GM19328 (cell line): ENCODE data around the gene SERPINH1.
"Not testable (repeated sequence)": the region's sequence is repeated elsewhere in the genome, so short reads cannot be mapped to it uniquely, and the experiment has no call there.

Experiments used
- ATAC-seq: cut with Tn5 transposase; IDR thresholded peaks from one replicate; pipeline ENCODE4 v1.9.1; 2021; ENCODE audit warnings: mild to moderate bottlenecking, moderate library complexity; ENCODE audit not compliant: unreplicated experiment

SERPINH1 gene

DNA sequence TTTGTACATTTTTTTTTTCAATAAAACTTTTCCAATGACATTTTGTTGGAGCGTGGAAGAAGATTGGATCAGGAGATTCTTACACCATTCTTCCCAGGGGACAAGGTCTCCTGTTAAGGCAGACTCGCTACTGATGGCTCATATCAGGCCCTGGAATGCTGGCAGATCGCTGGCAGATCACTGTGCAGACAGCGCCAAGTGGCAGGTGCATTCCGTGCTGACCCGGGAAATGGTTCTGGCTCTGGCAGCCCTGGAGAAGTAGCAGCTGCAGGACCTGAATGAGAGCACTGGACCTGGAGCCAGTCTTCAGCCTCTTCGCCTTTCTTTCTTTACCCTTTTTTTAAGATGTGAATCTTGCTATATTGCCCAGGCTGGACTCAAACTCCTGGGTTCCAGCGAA is 10.7 kb downstream of the SERPINH1 start:
- no peak for ATAC-seq

DNA sequence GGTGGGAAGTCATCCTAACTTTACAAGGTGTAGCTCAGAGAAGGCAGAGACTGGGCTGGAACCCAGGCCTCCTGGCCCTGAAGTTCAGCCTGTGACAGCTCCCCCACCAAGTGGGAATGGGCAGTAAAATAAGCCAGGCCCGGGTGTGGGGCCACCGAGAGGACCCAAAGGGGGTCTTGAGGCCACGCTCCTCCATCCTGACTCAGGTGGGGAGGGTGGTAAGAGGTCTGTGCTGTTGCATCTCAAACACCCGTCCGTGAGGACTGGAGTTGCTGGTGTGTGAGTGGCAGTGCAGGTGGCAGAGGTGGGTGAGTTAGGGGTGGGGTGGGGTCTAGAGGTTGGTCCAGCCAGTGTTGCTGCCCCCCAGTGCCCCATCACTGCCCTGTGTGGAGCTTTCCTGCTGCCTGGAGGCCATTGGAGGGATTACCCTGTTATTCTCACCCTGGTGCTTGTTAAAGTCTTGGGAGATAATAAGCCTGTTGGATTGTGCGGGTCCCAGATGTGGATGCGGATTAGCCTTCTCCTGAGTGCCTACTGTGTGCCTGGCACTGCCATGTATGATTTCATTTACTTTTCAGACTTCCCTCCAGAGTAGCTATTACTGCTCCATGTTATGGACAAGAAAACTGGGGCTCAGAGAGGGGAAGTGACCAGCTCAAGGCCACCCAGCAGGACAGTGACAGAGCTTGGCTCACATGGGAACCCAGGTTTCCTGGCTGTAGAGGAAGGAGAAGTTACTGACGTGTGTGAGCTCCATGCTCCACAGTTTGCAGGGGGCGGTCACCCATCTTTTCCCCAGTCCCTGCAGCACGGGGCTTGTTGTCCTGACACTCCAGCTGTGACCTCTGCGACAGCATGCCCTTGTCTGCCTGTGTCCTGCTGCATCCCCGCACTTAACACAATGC is 12.9 kb downstream of the SERPINH1 start:
- no peak for ATAC-seq

DNA sequence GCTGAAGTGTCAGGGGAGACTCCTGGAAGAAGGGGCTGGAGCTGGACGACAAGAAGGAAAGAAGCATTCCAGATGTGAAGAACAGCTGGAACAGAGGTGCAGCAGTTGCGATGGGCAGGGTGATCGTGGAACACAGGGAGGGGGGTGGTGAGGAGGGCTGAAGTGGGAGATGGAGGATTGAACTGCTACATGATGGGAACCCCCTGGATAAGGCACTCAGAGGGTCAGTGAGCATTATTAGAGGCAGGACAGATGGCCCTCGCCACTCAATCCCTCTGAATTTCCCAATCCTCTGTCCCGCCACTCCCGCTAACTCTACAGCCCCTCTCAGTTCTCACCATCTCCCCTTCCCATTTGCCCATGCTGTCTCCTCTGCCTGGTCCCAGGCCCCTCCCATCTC is 14.0 kb downstream of the SERPINH1 start:
- ATAC-seq = no peak

DNA sequence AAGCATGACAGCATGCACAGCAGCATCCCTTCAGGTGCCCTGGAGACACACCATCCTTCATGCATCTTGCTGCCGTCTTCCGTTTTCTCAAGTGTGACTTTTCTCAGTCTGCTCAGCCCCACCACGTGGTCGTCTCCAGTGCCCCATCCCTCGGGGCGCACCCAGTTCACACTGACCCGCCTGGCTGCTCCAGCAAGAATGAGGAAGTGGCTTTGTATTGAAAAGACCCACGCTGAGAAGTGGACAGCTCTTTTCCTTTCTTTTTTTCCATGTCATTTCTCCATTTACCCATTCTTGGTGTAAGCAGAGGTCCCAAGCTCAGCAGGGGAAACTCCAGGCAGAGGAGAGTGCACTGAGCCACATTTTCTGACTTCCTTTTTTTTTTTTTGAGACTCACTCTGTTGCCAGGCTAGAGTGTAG is 14.5 kb downstream of the SERPINH1 start:
- ATAC-seq = no peak

DNA sequence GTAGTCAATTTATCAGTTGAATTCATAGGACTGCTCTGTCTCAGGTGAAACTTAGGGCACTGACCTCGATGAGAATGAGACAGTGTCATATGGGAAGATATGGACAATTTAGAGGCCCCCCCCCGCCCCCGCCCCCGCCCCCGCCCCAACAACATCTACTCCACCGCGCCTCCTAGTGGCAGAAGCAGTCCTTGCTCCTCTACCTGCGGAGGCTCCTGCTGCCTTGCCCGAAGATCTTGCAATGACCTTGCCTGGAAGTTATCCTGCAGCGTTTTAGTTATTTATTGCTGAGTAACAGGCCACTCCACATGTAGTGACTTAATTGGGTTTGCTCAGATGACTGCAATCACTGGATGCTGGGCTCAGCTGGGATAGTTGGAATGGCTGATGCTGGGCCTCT is 15.2 kb downstream of the SERPINH1 start:
- ATAC-seq = no peak

DNA sequence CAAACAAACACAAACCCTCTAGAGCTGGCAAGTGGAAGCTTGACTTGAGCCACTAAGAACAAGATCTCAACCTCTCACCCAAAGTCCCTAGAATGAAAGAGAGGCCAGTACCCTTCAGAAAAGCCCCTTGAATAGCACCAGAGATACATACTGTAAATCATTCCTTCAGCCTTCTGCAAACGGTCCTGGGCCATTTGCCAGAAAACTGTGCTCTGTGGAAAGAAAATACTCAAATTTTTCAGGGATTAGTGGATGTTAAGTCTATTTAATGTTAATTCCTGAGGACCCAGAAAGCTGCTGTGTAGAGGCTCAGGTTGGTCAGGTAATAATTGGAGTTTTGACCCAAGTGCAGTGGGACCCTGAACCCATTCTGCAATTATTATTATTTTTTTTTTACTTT is 16.9 kb downstream of the SERPINH1 start:
- ATAC-seq = no peak

DNA sequence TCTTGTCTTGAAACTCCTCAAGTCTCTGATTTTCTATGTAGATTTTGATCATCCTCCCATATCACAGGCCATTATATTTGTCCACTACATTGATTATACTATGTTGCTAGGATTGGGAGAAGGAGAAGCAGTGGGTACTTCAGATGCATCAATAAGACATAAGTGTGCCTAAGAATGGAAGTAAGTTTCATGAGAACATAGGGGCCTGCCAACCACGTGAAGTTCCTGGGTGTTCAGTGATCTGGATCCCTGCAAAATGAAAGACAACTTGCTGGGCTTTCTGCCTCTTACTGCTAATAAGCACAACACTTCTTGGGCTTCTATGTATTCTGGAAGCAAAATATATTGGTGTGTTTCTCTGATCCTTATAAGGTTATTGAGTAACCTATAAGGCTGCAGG is 17.8 kb downstream of the SERPINH1 start:
- ATAC-seq = no peak

DNA sequence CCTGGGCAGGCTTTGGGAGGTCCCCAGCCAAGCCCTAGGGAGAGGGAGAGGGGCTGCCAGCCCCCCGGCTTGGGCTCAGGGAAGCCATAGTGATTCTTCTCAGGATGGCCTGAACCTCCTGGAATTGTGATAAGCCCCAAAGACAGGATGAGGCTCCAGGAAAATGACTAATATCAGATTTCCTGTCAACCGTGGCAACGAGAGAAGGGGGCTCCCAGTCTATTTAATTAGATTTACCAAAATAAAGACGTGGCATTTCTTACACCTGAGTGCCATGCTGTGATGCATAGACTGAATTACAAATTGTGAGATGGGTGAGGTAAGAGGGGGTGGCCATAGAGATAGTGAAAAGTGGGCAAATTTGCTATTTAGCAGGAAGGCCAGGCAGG is 20.4 kb downstream of the SERPINH1 start:
- ATAC-seq = no peak

DNA sequence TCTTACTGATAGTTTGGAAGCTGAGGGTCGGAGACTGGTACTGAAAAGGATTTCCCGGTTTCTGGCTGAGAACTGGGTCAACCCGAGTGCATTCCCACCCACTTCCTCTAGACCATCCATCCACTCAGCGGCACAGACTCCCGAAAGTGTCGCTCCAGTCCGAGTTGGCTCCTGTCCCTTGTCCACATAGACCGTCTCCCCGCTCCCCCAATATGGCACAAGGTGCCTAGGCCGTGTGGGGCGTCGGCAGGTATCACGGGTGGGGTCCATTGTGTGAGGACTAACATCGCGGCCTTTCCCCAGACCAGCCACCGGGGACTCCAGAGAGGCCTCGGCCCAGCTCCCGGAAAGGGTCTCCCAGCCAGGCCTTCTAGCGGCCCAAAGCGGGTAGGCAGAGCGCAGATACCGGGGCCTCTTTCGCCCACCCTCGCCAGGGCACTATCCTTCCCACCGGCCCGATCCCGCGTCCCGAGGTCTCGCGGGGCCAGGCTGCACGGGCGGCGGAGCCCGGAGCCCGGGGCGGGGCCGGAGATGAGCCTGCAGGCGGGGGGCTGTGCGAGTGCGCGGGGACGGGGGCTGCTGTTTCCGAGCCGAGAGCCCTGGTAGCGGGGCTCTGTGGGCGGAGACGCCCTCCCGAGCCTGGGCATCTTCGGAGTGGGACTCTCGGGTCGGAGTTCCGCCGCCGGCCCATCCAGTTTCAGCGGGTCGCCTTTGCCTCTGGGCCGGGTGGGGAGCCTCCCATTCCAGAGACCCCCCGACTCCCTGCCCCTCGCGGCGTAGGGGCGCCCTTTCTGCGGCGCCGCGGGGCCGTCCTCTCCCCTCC is 21.1 kb downstream of the SERPINH1 start:
- no peak for ATAC-seq

DNA sequence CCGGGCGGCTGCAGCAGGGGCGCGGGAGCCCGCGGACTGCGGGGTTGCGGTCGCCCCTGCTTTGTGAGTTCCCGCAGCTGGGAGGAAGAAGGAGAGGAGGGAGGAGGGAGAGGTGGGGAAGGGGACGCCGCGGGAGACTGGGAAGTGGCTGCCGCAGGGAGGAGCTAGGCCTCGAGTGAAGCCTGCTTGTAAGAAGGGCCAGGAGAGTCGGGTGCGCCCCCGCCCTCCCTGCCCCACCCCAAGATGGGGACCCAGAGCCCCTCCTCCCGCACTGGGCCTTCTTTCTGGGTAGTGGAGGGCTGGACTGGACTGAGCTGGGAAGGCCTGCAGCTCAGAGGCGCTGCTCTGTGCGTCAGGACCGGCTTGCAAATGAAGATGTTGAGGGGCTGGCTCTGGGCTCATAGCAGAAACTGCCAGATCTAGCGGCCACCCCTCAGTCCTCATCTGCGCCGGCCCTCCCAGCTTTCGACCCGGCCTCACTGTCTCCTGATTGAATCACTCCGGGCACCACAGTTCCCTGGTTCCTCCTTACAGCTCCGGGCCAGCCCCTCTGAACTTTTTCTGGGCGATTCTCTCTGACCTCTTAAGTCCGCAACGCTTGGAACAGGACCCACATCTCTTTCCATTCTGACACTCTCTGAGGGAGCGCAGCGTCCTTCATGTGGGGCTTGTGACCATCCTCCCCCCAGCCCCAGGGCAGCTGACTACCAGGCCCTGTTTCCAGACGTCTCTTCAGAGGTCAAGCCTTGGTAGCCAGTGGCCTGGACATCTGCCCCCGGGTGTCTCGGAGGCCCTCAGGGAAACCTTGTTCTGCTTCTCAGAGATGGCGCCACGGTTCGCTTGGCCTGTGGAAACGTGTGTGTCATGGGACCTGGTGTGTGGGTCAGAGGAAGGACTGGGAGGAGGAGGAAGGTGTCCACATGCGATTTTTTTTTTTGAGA is 21.9 kb downstream of the SERPINH1 start:
- no peak for ATAC-seq

DNA sequence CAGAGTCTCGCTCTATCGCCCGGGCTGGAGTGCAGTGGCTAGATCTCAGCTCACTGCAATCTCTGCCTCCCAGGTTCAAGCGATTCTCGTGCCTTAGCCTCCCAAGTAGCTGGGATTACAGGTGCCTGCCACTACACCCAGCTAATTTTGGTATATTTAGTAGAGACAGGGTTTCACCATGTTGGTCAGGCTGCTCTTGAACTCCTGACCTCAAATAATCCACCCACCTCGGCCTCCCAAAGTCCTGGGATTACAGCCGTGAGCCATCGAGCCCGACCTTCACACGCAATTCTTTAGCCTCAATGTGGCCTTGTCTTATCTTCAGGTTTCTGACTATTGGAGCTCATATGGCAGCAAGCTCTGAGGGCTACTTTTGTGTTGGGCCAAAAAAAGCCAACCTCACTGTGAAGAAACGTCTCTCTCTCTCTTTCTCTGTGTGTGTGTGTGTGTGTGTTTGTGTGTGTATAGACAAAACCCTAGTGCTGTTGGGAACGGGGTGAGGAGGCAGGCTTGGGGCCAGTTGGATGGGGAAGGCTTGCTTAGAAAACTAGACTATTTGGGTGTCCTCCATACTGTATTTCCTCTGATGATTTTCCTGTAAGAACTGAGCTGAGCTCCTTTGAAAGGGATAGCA is 22.7 kb downstream of the SERPINH1 start:
- not testable (repeated sequence) for ATAC-seq

DNA sequence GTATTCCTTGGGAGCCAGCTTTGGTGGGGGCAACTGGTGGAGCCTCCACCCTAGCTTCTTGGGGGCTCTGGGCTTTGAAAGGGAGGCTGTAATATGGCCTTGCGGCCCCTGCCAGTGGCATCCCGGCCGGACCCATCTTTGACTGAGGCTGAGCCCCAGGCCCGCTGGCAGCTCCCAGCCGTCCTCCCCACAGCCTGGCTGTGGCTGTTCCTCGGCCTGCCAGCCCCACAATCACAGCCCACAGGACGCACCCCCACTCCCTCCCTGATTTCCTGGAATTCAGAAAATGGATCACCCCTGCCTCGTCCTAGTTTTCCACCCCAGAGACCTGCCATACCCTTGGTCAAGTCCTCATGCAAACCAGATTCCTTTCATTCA is 23.2 kb downstream of the SERPINH1 start:
- ATAC-seq = no peak

DNA sequence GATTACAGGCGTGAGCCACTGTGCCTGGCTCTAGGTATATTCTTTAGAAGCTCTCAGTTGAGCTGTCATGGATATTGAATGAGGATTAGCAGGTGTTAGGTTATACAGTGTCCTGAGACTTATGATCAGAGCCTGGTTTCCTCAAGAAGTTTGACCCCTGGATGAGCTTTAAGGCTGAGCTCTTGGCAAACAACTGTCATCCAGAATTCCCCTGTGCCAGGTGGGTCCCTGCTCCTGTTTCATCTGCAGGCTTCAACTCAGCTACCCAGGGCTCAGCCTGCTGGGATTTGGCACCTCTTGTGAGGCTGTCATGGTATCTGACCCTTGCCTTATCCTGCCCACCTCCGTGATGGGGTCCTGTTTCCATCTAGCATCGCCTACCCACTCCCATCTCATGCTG is 24.3 kb downstream of the SERPINH1 start:
- no peak for ATAC-seq

DNA sequence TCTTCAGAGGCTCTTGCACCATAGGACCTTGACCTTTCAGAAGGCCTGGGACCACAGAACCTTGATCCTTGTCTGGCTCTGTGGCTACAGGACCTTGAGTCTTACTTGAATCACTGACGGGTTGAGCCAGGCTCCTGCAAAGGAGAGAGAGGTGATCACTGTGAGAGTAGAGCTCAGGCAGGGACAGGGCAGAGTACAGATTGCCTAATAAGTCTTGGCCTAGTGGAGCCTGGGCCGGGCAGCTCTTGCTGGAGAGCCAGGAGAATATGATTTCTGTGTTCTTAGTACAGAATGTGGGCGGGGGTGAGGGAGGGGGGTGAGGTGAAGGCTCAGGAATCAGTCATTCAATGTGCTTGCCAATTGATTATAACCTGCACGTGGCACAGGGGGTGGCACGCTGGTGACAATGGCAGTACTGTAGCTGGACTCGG is 26.0 kb downstream of the SERPINH1 start:
- ATAC-seq = no peak

DNA sequence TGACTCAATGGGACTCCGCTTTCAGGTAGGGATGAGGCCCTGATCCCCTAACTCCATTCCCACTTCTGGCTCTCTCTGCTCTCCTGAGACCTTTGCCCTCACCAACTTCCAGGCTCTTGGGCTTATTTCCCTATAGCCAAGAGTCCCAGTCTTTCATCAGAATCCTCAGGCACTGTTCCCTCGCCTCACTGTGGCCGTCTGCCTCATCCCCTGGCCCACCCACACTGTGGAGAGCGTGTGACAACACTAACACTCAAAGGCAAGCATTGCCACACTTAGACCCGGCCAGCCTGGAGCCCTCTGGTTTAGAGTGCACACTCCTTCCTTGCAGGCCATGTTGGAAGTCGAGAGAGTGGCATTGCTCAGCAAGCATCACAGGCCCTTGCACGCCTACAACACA is 27.0 kb downstream of the SERPINH1 start:
- no peak for ATAC-seq

DNA sequence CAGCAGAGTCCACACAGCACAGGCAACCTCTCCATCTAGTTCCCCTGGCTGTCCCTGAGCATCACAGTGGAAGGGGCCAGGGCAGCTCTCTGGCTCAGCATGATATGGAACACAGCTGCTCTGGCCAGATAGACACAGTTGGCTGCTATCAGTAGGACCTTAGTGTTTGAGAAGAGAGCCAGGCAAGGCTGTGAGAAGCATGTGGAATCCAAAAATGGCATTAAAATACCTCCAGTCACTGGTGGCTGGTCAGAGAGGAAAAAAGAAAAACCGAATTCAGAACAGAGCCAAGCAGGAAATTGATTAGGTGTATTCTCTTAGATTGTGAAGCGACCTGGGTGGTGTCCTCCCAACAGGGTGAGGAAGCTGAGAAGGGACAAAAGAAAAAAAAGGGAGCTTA is 27.9 kb downstream of the SERPINH1 start:
- ATAC-seq = no peak

DNA sequence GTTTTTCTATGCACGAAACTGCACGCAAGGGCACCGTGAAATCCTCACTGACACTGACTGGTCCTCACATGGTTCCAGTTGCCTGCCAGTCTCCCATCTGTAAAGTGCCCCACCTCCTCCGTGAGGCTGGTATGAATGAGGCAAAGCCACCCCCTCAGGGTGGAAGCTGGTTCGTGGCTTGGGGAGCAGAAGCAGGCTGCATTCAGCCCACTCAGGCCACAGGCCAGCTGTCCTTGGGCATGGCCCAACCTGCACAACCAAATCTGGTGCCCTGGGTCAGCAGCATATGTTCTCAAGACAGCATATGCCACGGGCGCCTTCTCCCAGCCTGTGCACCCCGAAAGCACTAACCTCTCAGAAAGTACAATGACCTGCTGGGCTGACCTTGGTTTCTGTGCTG is 29.3 kb downstream of the SERPINH1 start:
- ATAC-seq = no peak

DNA sequence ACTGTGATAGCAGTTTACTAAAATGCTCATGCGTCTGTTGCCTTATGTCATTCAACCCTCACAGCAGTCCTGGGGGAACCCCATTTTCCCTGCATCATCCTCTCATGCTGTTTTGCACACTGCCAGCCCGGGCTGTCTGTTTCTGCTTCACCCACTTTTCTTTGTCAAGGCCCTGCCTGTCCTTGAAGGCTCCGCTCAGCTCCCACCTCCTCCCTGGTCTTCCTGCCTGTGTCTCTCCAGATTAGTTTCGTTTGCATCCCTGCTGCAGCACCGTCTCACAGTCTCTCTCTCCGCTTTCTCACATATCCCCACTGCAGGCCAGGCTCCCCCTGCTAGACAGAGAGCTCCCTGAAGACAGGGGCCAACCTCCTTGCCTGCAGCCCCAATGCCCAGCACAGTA is 29.9 kb downstream of the SERPINH1 start:
- no peak for ATAC-seq

DNA sequence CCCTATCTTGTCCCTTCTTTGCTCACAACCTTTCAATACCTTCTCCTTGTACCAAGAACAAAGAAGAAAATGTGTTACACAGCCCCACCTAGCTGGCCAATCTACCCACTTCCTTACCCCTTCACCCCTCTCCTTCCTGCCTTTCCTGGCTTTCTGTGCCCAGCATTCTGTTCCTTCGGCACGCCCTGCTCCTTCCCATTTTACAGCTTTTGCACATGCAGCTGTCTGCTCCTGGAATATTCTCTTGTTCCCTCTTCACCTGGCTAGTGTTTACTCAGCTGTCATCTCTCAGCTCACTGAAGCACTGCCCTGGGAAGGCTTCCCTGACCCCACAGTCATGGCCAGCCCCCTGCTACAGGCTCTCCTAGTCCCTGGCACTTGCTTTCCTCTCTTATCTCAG is 30.7 kb downstream of the SERPINH1 start:
- ATAC-seq = no peak

DNA sequence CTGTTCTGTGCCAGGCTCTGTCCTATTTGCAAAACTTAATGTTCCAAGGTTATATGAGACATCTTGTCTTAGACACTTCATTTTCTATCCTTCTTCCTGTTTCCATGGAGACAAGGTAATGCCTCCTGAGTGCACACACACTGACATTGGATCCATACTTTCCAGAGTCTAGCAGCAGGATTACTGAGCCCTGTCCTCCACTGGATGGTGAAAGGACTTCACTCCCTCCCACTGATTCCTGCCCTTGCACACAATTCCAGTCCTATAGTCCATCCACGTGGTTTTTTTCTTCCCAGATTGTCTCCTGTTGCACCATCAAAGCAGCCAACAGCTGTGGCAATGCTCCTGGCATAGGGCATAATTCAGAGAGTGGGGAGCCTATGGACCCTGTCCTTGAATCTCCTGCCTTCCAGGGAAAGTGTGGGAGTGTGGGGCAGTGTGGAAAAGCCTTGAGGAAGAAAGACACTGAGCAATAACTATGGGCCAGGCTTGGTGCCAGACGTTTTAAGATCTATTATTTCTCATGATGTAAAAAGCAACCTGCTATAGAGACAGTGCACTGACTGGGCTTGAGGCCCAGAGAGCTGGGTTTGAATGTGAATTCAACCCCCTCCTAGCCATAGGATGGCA is 31.3 kb downstream of the SERPINH1 start:
- no peak for ATAC-seq
